ENCODE results near the gene ABCA2.

DNA sequence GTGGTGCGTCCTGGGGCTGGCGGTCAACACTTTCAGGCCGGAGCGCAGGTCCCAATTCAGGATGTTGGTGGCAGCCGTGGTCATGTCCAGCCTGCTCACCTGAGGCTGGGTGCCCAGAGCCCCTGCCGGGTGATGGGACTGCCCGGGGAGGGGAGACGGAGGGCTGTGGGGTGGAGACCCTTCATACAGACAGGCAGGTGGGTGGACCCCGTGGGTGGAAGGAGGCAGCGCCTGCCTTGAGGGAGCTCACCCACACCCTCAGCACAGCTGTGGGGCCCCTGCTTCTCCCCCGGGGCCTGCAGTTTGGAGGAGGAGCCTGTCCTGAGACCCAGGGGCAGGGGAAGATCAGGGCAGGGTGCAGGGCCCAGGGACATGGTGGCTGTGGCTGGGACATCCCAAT lies 57.7 kb downstream of the ABCA2 start:
- TF ChIP-seq POLR2AphosphoS5 (IDR thresholded peaks at IDR 0.05; ENCODE audit: low read depth, low read length) (no peak), POLR2A (IDR thresholded peaks at IDR 0.05; ENCODE audit: low read depth, low read length) (no peak), TAF1 (IDR thresholded peaks at IDR 0.05; ENCODE audit: borderline replicate concordance, low read depth, low read length) (no peak)
